HepG2 (cell line): ENCODE measurements around the gene TM4SF20. TPM values are rescaled to one million over a fixed set of nuclear protein-coding genes. Genes with fewer than 3 reads are reported as not detected.
A peak's percentile ranks its signal among the peaks of the same experiment; 100 is the strongest.

Source experiments
- ATF1 ChIP-seq: IDR thresholded peaks from 2 replicates; pipeline ENCODE4 v1.6.1; 2016; ENCODE audit warnings: mild to moderate bottlenecking, control low read depth
- ATF6 ChIP-seq: sonication (generic); formaldehyde crosslinking; conservative IDR thresholded peaks from 2 replicates; pipeline ENCODE4 v1.4.0; 2020; ENCODE audit warnings: missing genetic modification reagents
- DNMT3B ChIP-seq: conservative IDR thresholded peaks from 2 replicates; pipeline ENCODE4 v1.6.1; 2016; ENCODE audit warnings: missing biosample characterization, control low read depth
- E2F2 ChIP-seq: sonication (generic); formaldehyde crosslinking; IDR thresholded peaks from 2 replicates; pipeline ENCODE4 v1.4.0; 2020; ENCODE audit warnings: missing genetic modification reagents, borderline replicate concordance
- FOXJ3 ChIP-seq: sonication (generic); formaldehyde crosslinking; IDR thresholded peaks from 2 replicates; pipeline ENCODE4 v1.4.0; 2020; ENCODE audit warnings: missing genetic modification reagents, mild to moderate bottlenecking, borderline replicate concordance
- HDAC2 ChIP-seq: sonication (generic); formaldehyde crosslinking; IDR thresholded peaks from 2 replicates; pipeline ENCODE4 v1.4.0; 2020; ENCODE audit warnings: missing genetic modification reagents
- HOXA9 ChIP-seq: sonication (generic); formaldehyde crosslinking; IDR thresholded peaks from 2 replicates; pipeline ENCODE4 v1.8.1; 2022; ENCODE audit warnings: missing genetic modification reagents, mild to moderate bottlenecking, moderate library complexity, borderline replicate concordance
- POLR2G ChIP-seq: fragments of 200-400 bp; formaldehyde crosslinking; IDR thresholded peaks from 2 replicates; pipeline ENCODE4 v1.6.1; 2018; ENCODE audit warnings: mild to moderate bottlenecking, low read depth, low read length, moderate library complexity
- RBM22 ChIP-seq: fragments of 200-400 bp; formaldehyde crosslinking; optimal IDR thresholded peaks from 2 replicates; pipeline ENCODE3; 2017; ENCODE audit warnings: mild to moderate bottlenecking, low read length, moderate library complexity
- SIN3B ChIP-seq: fragments of 150-350 bp; IDR thresholded peaks from 2 replicates; pipeline ENCODE4 v1.6.1; 2014; ENCODE audit warnings: low read length
- SKI ChIP-seq: fragments of 450-650 bp; IDR thresholded peaks from one replicate; pipeline ENCODE4 v1.6.1; 2018; ENCODE audit warnings: mild to moderate bottlenecking; ENCODE audit not compliant: partially characterized antibody
- SP5 ChIP-seq: IDR thresholded peaks from 2 replicates; pipeline ENCODE4 v1.6.1; 2016; ENCODE audit warnings: low read depth, borderline replicate concordance
- TEF ChIP-seq: sonication (generic); formaldehyde crosslinking; IDR thresholded peaks from 2 replicates; pipeline ENCODE4 v1.5.0; 2020; ENCODE audit warnings: missing genetic modification reagents
- TRAFD1 ChIP-seq: sonication (generic); formaldehyde crosslinking; IDR thresholded peaks from 2 replicates; pipeline ENCODE4 v1.5.1; 2020; ENCODE audit warnings: missing genetic modification reagents, mild to moderate bottlenecking, borderline replicate concordance
- U2AF1 ChIP-seq: fragments of 200-400 bp; formaldehyde crosslinking; optimal IDR thresholded peaks from 2 replicates; pipeline ENCODE3; 2017; ENCODE audit warnings: mild to moderate bottlenecking, low read depth, low read length
- ZFAT ChIP-seq: sonication (generic); formaldehyde crosslinking; conservative IDR thresholded peaks from 2 replicates; pipeline ENCODE4 v1.8.1; 2023; ENCODE audit warnings: missing genetic modification reagents, inconsistent platforms
- ZFP36 ChIP-seq: fragments of 150-350 bp; IDR thresholded peaks from 2 replicates; pipeline ENCODE4 v1.6.1; 2018; ENCODE audit warnings: borderline replicate concordance, low read length, low read depth; ENCODE audit not compliant: partially characterized antibody
- ZNF124 ChIP-seq: sonication (generic); formaldehyde crosslinking; IDR thresholded peaks from 2 replicates; pipeline ENCODE4 v1.4.0; 2020; ENCODE audit warnings: missing genetic modification reagents
- ZNF354B ChIP-seq: sonication (generic); formaldehyde crosslinking; IDR thresholded peaks from 2 replicates; pipeline ENCODE4 v1.8.0; 2022; ENCODE audit warnings: mild to moderate bottlenecking, missing genetic modification reagents
- ZNF44 ChIP-seq: sonication (generic); formaldehyde crosslinking; IDR thresholded peaks from 2 replicates; pipeline ENCODE4 v1.5.1; 2020; ENCODE audit warnings: mild to moderate bottlenecking, missing genetic modification reagents
- ZNF577 ChIP-seq: sonication (generic); formaldehyde crosslinking; IDR thresholded peaks from 2 replicates; pipeline ENCODE4 v1.4.0; 2020; ENCODE audit warnings: mild to moderate bottlenecking, low read depth, missing genetic modification reagents, borderline replicate concordance
- ZNF639 ChIP-seq: conservative IDR thresholded peaks from 2 replicates; pipeline ENCODE4 v1.6.1; 2018; ENCODE audit warnings: missing genetic modification reagents
- ZNF775 ChIP-seq: sonication (generic); formaldehyde crosslinking; IDR thresholded peaks from 2 replicates; pipeline ENCODE4 v1.4.0; 2020; ENCODE audit warnings: missing genetic modification reagents, mild to moderate bottlenecking, moderate library complexity, borderline replicate concordance
- polyA plus RNA-seq, 8 experiments: library from polyadenylated mRNA; depleted of rRNA in 3 of 8; stranded (reverse) in 7 of 8; unstranded in 1 of 8; fragments of >200 nt; fragmentation: Illumina TruSeq in 4 of 8; extraction: Trizol in 4 of 8; gene quantifications; 2 replicates each; pipeline versions ENCODE4 v1.2.1 to v1.2.3, GENCODE V29; 2011 to 2016; ENCODE audit warnings: low read depth in 4 of 8, missing spikeins in 1 of 8, mixed read lengths in 1 of 8; ENCODE audit not compliant: insufficient read depth in 1 of 8
- total RNA-seq, 5 experiments: library from RNA; depleted of rRNA; stranded (reverse); fragments of >200 nt; fragmentation: Illumina TruSeq; extraction: Trizol; gene quantifications; 2 replicates each; pipeline ENCODE4 v1.2.3, GENCODE V29; 2016; ENCODE audit warnings: low read depth in 1 of 5

The TM4SF20 gene
- total and polyA plus RNA-seq, 2 of the 13 experiments (the other 11 are each of a cell fraction or from before 2014, with no cell fraction given), result not detected

- TF ChIP-seq ZFAT (CRISPR knock-in tag) (no peak), ATF1 (peak; percentile 83), ZFP36 (no peak), SP5 (CRISPR knock-in tag) (peak; percentile 78), TRAFD1 (CRISPR knock-in tag) (no peak), FOXJ3 (CRISPR knock-in tag) (no peak; the same call in 1 of the 2 replicates), SKI (no peak), RBM22 (no peak), HDAC2 (peak; percentile 89; the same call in 1 of the 2 replicates), ATF6 (CRISPR knock-in tag) (no peak), ZNF775 (CRISPR knock-in tag) (no peak), ZNF44 (no peak), ZNF124 (CRISPR knock-in tag) (peak; percentile 99), ZNF639 (CRISPR knock-in tag) (no peak), ZNF577 (no peak), POLR2G (0 out of 2 replicates have a peak, but pooled peaks have one; percentile 35), DNMT3B (CRISPR knock-in tag) (0 out of 2 replicates have a peak, but pooled peaks have one; percentile 49), TEF (0 out of 2 replicates have a peak, but pooled peaks have one; percentile 23), ZNF354B (no peak), SIN3B (no peak), HOXA9 (CRISPR knock-in tag) (no peak), U2AF1 (no peak), E2F2 (CRISPR knock-in tag) (no peak)
Observed at GRCh38 chr2:227406177-227407031, 27.3 kb upstream of the TM4SF20 start (continued).
